ENCODE measurements around the gene HOXD13.

The HOXD13 gene

GRCh38 chr2:176139661-176140512 lies 47.4 kb downstream of the HOXD13 start:
- Histone ChIP-seq H3K4me3 (ENCODE audit: low read length) (peak overlapping the region; percentile 63; the same call in 1 of the 2 replicates), H3K27ac (ENCODE audit: low read depth, low read length) (no peak overlapping the region), H3K9ac (ENCODE audit: low read depth, low read length) (no peak overlapping the region), H3K9me3 (ENCODE audit: insufficient read depth, low read depth, low read length) (no peaks in the 10 kb centered on the region), H3K27me3 (ENCODE audit: insufficient read depth, low read length) (peaks cover 100% of the 10 kb centered on the region), H3K4me1 (ENCODE audit: insufficient read depth, low read length) (no peaks in the 10 kb centered on the region; the same call in 1 of the 2 replicates), H3K36me3 (ENCODE audit: insufficient read depth, low read length) (no peaks in the 10 kb centered on the region)
- 65% methylated on average over 35 of the region's 41 CpGs for WGBS

GRCh38 chr2:176140513-176141317 lies 48.2 kb downstream of the HOXD13 start:
- Histone ChIP-seq H3K27ac (ENCODE audit: low read depth, low read length) (no peak overlapping the region), H3K4me3 (ENCODE audit: low read length) (peak overlapping the region; percentile 63), H3K27me3 (ENCODE audit: insufficient read depth, low read length) (peaks cover 100% of the 10 kb centered on the region), H3K9ac (ENCODE audit: low read depth, low read length) (peak overlapping the region; percentile 46; the same call in 1 of the 2 replicates), H3K36me3 (ENCODE audit: insufficient read depth, low read length) (no peaks in the 10 kb centered on the region), H3K9me3 (ENCODE audit: insufficient read depth, low read depth, low read length) (no peaks in the 10 kb centered on the region), H3K4me1 (ENCODE audit: insufficient read depth, low read length) (no peaks in the 10 kb centered on the region; the same call in 1 of the 2 replicates)
- WGBS: 6% methylated on average over 48 of the region's 48 CpGs

GRCh38 chr2:176142281-176142680 lies 49.8 kb downstream of the HOXD13 start:
- H3K9me3 ChIP-seq (ENCODE audit: insufficient read depth, low read depth, low read length): no peaks in the 10 kb centered on the region
- H3K36me3 ChIP-seq (ENCODE audit: insufficient read depth, low read length): no peaks in the 10 kb centered on the region
- WGBS: 71% methylated on average over 2 of the region's 2 CpGs
- H3K27me3 ChIP-seq (ENCODE audit: insufficient read depth, low read length): peaks cover 100% of the 10 kb centered on the region
- no peak overlapping the region for H3K27ac ChIP-seq (ENCODE audit: low read depth, low read length)
- no peak overlapping the region for H3K9ac ChIP-seq (ENCODE audit: low read depth, low read length)
- H3K4me1 ChIP-seq (ENCODE audit: insufficient read depth, low read length): 0 out of 2 replicates have a peak, but pooled peaks cover under 1% of the 10 kb centered on the region
- H3K4me3 ChIP-seq (ENCODE audit: low read length): no peak overlapping the region

Measured in HUES64 (cell line).